Common myeloid progenitor, CD34-positive (primary cell): ENCODE measurements around the gene USP26.

Experiments used
- CTCF ChIA-PET: fragments of 350-600 bp; sonication (Branson Sonifier 250); formaldehyde crosslinking; loops from one replicate; lab custom pipeline; 2021; ENCODE audit warnings: antibody characterized with exemption; lab: Charles Lee
- POLR2A ChIA-PET: fragments of 350-600 bp; sonication (Branson Sonifier 250); formaldehyde crosslinking; loops from one replicate; lab custom pipeline; 2021; ENCODE audit warnings: antibody characterized with exemption; lab: Charles Lee
- DNase-seq, 3 donors: peaks; one replicate each; pipeline versions ENCODE4 v3.0.0 to v3.0.0-alpha.2; 2013
- H3K27ac ChIP-seq, 2 experiments: 1 replicate in 1 of 2; 2 replicates in 1 of 2; pipeline ENCODE4 v1.7.0; 2013; ENCODE audit warnings: inconsistent platforms in 2 of 2, low read length in 2 of 2, mild to moderate bottlenecking in 2 of 2, low read depth in 1 of 2, moderate library complexity in 1 of 2; ENCODE audit not compliant: severe bottlenecking in 2 of 2, insufficient read depth in 1 of 2, poor library complexity in 1 of 2
- H3K27me3 ChIP-seq, 5 experiments: replicated peaks in 2 of 5; 1 replicate in 3 of 5; 2 replicates in 2 of 5; pipeline versions ENCODE4 v1.6.1 to v1.7.0; 2013; ENCODE audit warnings: low read length in 4 of 5, mild to moderate bottlenecking in 2 of 5, moderate library complexity in 2 of 5, inconsistent platforms in 1 of 5; ENCODE audit not compliant: insufficient read depth in 5 of 5, control insufficient read depth in 4 of 5
- H3K36me3 ChIP-seq, 4 experiments: 1 replicate in 2 of 4; 2 replicates in 2 of 4; pipeline versions ENCODE4 v1.6.1 to v1.7.0; 2013; ENCODE audit warnings: low read length in 3 of 4, control low read depth in 1 of 4, mild to moderate bottlenecking in 1 of 4; ENCODE audit not compliant: control insufficient read depth in 4 of 4, insufficient read depth in 4 of 4
- H3K4me1 ChIP-seq, 4 experiments: 1 replicate in 3 of 4; 2 replicates in 1 of 4; pipeline versions ENCODE4 v1.6.1 to v1.7.1; 2013; ENCODE audit warnings: low read length in 3 of 4, mild to moderate bottlenecking in 3 of 4, control low read depth in 1 of 4, inconsistent platforms in 1 of 4, moderate library complexity in 1 of 4; ENCODE audit not compliant: control insufficient read depth in 4 of 4, insufficient read depth in 4 of 4; ENCODE audit errors: control extremely low read depth in 1 of 4
- H3K4me3 ChIP-seq, 7 experiments: 1 replicate in 4 of 7; 2 replicates in 3 of 7; pipeline versions ENCODE4 v1.5.1 to v1.7.0; 2013; ENCODE audit warnings: mild to moderate bottlenecking in 7 of 7, low read length in 6 of 7, moderate library complexity in 6 of 7, inconsistent platforms in 2 of 7, low read depth in 2 of 7, control low read depth in 1 of 7; ENCODE audit not compliant: insufficient read depth in 4 of 7, control insufficient read depth in 1 of 7; ENCODE audit errors: extremely low read depth in 1 of 7
- H3K9me3 ChIP-seq, 5 experiments: 1 replicate in 4 of 5; 2 replicates in 1 of 5; pipeline versions ENCODE4 v1.6.1 to v1.7.1; 2013; ENCODE audit warnings: low read length in 4 of 5, mild to moderate bottlenecking in 2 of 5, inconsistent platforms in 1 of 5, low read depth in 1 of 5, moderate library complexity in 1 of 5; ENCODE audit not compliant: control insufficient read depth in 4 of 5, insufficient read depth in 2 of 5; ENCODE audit errors: control extremely low read depth in 1 of 5
- WGBS: methylation state at CpG from one replicate; pipeline ENCODE4 v1.1.5; 2013; ENCODE audit not compliant: insufficient coverage; 5-methylcytosine and 5-hydroxymethylcytosine counted together

The USP26 gene

DNA sequence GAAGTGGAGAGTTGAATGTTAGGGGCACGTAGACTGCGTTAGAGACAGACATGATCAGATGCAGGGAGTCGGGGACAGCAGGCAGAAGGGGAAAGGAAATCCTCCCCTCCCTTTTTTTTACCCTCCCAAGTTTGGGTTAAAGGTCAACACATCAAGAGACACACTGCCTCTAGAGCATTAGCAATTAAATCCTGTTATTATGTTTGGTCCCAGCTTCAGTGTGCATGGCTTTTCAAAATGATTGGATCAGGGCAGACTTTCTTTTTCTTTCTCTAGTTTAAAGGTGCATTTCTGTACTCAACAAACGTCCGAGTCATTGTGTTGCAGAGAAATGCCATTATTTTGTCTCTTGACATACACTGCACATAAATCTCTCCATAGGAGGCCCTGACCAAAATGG is 63.9 kb downstream of the USP26 start:
- POLR2A ChIA-PET: no interaction called here

GRCh38 chrX:133018229-133018628 is 78.7 kb downstream of the USP26 start:
- Histone ChIP-seq H3K4me3 (no peak overlapping the region), H3K4me1 (no peaks in the 10 kb centered on the region), H3K36me3 (no peaks in the 10 kb centered on the region), H3K27ac (no peak overlapping the region), H3K27me3 (peaks cover 0 to 2% (median 0%) of the 10 kb centered on the region in 5 experiments), H3K9me3 (no peaks in the 10 kb centered on the region)
- ChIA-PET POLR2A (no interaction called here), CTCF (no interaction called here)
- WGBS: 56% methylated on average over 2 of the region's 3 CpGs
- DNase-seq: no peak

More for the DNA sequence above, 63.9 kb downstream of the USP26 start:
- WGBS: 63% methylated on average over 2 of the region's 5 CpGs
- Histone ChIP-seq H3K4me3 (no peak overlapping the region), H3K27me3 (peaks cover 0 to 6% (median 0%) of the 10 kb centered on the region in 5 experiments), H3K9me3 (no peaks in the 10 kb centered on the region), H3K4me1 (no peaks in the 10 kb centered on the region), H3K27ac (no peak overlapping the region), H3K36me3 (no peaks in the 10 kb centered on the region)
- no peak for DNase-seq
- CTCF ChIA-PET: no interaction called here

DNA sequence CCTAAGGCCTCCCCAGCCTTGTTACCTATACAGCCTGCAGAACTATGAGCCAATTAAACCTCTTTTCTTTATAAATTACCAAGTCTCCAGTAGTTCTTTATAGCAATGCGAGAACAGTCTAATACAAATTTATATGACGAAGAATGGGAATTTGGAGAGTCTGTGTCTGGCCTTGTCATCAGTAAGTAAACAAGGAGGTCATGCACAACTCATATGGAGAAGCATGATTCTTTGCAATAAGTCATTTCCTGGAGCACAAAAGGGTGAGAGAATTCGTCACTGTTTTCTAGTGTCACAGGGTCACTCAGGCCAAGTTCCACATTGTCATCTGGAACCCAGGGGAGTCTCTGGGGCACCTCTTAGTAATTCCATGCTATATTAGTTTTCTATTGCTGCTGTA is 89.5 kb downstream of the USP26 start:
- Histone ChIP-seq H3K27ac (no peak overlapping the region), H3K4me1 (no peaks in the 10 kb centered on the region), H3K36me3 (no peaks in the 10 kb centered on the region), H3K9me3 (no peaks in the 10 kb centered on the region), H3K27me3 (peaks cover 0 to 2% (median 0%) of the 10 kb centered on the region in 5 experiments), H3K4me3 (no peak overlapping the region)
- 96% methylated on average over 2 of the region's 3 CpGs for WGBS
- CTCF ChIA-PET: no interaction called here
- POLR2A ChIA-PET: no interaction called here
- no peak for DNase-seq

DNA sequence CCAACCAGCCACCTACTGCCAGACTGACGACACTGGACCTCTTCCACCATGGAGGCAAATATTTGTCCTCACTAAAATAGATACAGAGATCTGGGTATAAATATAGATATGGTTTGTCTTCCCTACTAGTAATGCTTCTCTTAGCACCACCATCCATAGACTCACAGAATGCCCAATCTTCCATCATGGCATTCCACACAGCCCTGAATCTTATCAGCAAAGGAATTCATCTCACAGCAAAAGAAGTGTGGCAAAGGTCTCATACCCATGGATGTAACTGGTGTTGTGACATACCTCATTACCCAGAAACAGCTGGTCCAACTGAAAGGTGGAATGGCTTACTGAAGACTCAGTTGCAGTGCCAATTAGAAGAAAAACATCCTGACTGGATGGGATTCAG is 91.3 kb downstream of the USP26 start:
- DNase-seq: no peak
- Histone ChIP-seq H3K27me3 (peaks cover 0 to 2% (median 0%) of the 10 kb centered on the region in 5 experiments), H3K27ac (no peak overlapping the region), H3K4me3 (no peak overlapping the region), H3K9me3 (no peaks in the 10 kb centered on the region), H3K36me3 (no peaks in the 10 kb centered on the region), H3K4me1 (no peaks in the 10 kb centered on the region)
- CTCF ChIA-PET: interaction anchor here (0.9 to 1.3 kb wide), 3 partner anchors 13 to 45 kb away, joined by 3 to 4 read pairs (median 3); no protein-coding TSS in a partner anchor
- no CpG with 5 or more reads among the region's 1 CpG for WGBS
- POLR2A ChIA-PET: no interaction called here

DNA sequence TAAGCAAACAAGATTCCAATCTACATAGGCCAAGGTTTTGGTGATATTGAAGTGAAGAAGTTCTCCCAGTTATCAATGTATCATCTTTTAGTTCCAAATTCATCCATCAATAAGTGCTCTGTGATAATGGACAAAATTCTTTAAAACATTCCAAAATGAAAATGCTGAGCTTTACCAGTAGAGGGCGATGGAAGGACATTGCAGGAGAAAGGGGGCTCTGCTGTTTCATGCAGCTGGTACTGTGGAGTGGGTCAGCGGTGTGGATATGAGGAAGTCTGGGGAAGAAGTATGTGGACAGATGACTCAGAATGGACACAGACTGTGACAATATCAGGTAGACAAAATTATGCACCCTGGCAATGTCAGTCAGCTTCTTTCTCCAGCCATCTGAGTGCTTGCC is 91.9 kb downstream of the USP26 start:
- peaks cover 0 to 2% (median 0%) of the 10 kb centered on the region in 5 experiments for H3K27me3 ChIP-seq
- DNase-seq: peak in 2 of 3 donors; percentile 9 to 16
- WGBS: 20% methylated on average over 2 of the region's 2 CpGs
- CTCF ChIA-PET: interaction anchor here (0.7 to 1.3 kb wide), 4 partner anchors 12 to 53 kb away, joined by 3 to 4 read pairs (median 3); no protein-coding TSS in a partner anchor
- POLR2A ChIA-PET: no interaction called here
- H3K4me1 ChIP-seq: no peaks in the 10 kb centered on the region
- no peak overlapping the region for H3K27ac ChIP-seq
- H3K36me3 ChIP-seq: no peaks in the 10 kb centered on the region
- H3K4me3 ChIP-seq: no peak overlapping the region
- no peaks in the 10 kb centered on the region for H3K9me3 ChIP-seq

DNA sequence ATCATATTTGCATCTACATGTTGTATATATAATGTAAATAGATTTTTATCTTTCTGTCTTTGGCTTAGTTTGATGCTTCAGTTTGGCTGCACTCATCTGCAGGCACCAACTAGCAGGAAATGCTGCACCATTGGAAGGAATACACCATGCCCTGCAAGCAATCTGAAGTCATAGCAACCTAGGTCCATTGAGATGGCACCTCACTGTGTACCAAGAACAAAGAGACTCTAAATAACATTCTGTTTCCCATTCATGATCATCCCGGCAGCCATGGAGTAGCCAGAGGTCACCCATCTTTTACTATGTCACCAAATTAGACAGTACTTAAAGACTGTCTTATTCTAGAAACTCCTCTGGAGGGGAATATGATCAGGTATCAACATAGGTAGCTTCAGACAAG is 97.7 kb downstream of the USP26 start:
- WGBS: no CpG with 5 or more reads among the region's 1 CpG
- Histone ChIP-seq H3K4me3 (no peak overlapping the region), H3K27ac (no peak overlapping the region), H3K9me3 (no peaks in the 10 kb centered on the region), H3K27me3 (peaks cover 0 to 6% (median 0%) of the 10 kb centered on the region in 5 experiments), H3K4me1 (no peaks in the 10 kb centered on the region), H3K36me3 (no peaks in the 10 kb centered on the region)
- DNase-seq: no peak
- ChIA-PET CTCF (interaction anchor here (0.6 kb wide), 1 partner anchor 657 kb away, joined by 3 read pairs; no protein-coding TSS in a partner anchor), POLR2A (no interaction called here)

GRCh38 chrX:132990835-132991234 is 106.1 kb downstream of the USP26 start:
- Histone ChIP-seq H3K27me3 (peaks cover 0 to 7% (median 0%) of the 10 kb centered on the region in 5 experiments), H3K4me1 (no peaks in the 10 kb centered on the region), H3K36me3 (no peaks in the 10 kb centered on the region), H3K9me3 (no peaks in the 10 kb centered on the region), H3K27ac (no peak overlapping the region), H3K4me3 (no peak overlapping the region)
- POLR2A ChIA-PET: no interaction called here
- CTCF ChIA-PET: interaction anchor here (1.8 kb wide), 1 partner anchor 15 kb away, joined by 5 read pairs; no protein-coding TSS in a partner anchor
- no peak for DNase-seq
- 29% methylated on average over 1 of the region's 2 CpGs for WGBS
